Adrenal gland (tissue), 19 donors: Measurements from ENCODE around the gene THY1. TPM values are rescaled to one million over a fixed set of nuclear protein-coding genes. Genes with fewer than 3 reads are reported as not detected.
A peak's percentile ranks its signal among the peaks of the same experiment; 100 is the strongest.

Experiments used
- DNase-seq, 7 donors: peaks; one replicate each; pipeline ENCODE4 v3.0.0-alpha.2; 2019 to 2020
- H3K27ac ChIP-seq, 5 donors: fragments of 200-600 bp; sonication (generic) in 4 of 5; 1 replicate in 3 of 5; 2 replicates in 2 of 5; pipeline versions ENCODE4 v1.5.1 to v1.8.0; 2016 to 2020; ENCODE audit warnings: mild to moderate bottlenecking in 1 of 5
- H3K27me3 ChIP-seq: fragments of 200-600 bp; 2 replicates; pipeline ENCODE4 v1.8.0; 2021
- H3K36me3 ChIP-seq, 2 donors: fragments of 200-600 bp; replicated peaks in 1 of 2; 1 replicate in 1 of 2; 2 replicates in 1 of 2; pipeline versions ENCODE4 v1.5.1 to v1.8.0; 2018 to 2022
- H3K4me1 ChIP-seq, 2 donors: fragments of 200-600 bp; replicated peaks in 1 of 2; 1 replicate in 1 of 2; 2 replicates in 1 of 2; pipeline versions ENCODE4 v1.5.1 to v1.8.0; 2018 to 2021
- H3K4me3 ChIP-seq, 4 donors: fragments of 200-600 bp; sonication (generic) in 3 of 4; one replicate each; pipeline ENCODE4 v1.5.1; 2016 to 2018
- H3K9me3 ChIP-seq, 3 donors: fragments of 200-600 bp; sonication (generic) in 1 of 3; replicated peaks in 1 of 3; 1 replicate in 2 of 3; 2 replicates in 1 of 3; pipeline versions ENCODE4 v1.5.1 to v1.8.0; 2016 to 2021
- POLR2A ChIP-seq, 2 donors: fragments of 450-650 bp; IDR thresholded peaks; one replicate each; pipeline ENCODE4 v1.6.1; 2017; ENCODE audit warnings: antibody characterized with exemption in 2 of 2, mild to moderate bottlenecking in 2 of 2, moderate library complexity in 1 of 2
- WGBS, 4 donors: extraction: QIAGEN DNeasy Blood & Tissue Kit in 2 of 4; methylation state at CpG; one replicate each; pipeline versions ENCODE4 v1.1.5 to v1.1.7; 2013 to 2017; 5-methylcytosine and 5-hydroxymethylcytosine counted together
- intact Hi-C, 2 donors: fragments of 100-400 bp; cut with DNase I; formaldehyde crosslinking; loops; one replicate each; pipeline versions ENCODE4 v1.14.1 to v1.15.0; 2022 to 2023
- long read RNA-seq, 10 donors: library from polyadenylated mRNA in 3 of 10; unstranded in 2 of 10; stranded (forward) in 1 of 10; transcript quantifications; one replicate each; pipeline ENCODE4 v2.0.0 and lab custom pipeline, GENCODE V29; 2021 to 2026
- polyA plus RNA-seq, 3 donors: library from polyadenylated mRNA; stranded (reverse); fragments of 200-250 nt in 2 of 3; fragments of 350-450 nt in 1 of 3; fragmentation: Illumina TruSeq in 1 of 3; extraction: RNeasy Lipid Tissue Mini Kit (QIAGEN cat#74804) in 1 of 3; gene quantifications; one replicate each; pipeline ENCODE4 v1.2.3, GENCODE V29; 2013 to 2014
- total RNA-seq, 9 donors: library from RNA; depleted of rRNA in 4 of 9; stranded (reverse); fragments of >200 nt in 4 of 9; fragments of 120-200 nt in 1 of 9; fragmentation: NEBNext Ultra II Directional in 1 of 9; extraction: Animal tissue kit (Norgen Biotek cat#: 25700) in 1 of 9; gene quantifications; one replicate each; pipeline versions ENCODE4 v1.1.0 to v1.2.4, GENCODE V29; 2013 to 2023
- TF ChIP-seq, protein P1 (sequence below), 6 experiments: fragments of 450-650 bp in 4 of 6; fragments of 200-600 bp in 2 of 6; sonication (generic) in 1 of 6; IDR thresholded peaks; 1 replicate in 5 of 6; 2 replicates in 1 of 6; pipeline versions ENCODE4 v1.5.1 to v1.8.0; 2016 to 2021; ENCODE audit warnings: antibody characterized with exemption in 6 of 6, mild to moderate bottlenecking in 2 of 6, moderate library complexity in 1 of 6
- donor health status: healthy with polysubstance abuse.
- donor health status: Bipolar disorder and iron deficiency.
- donor health status: DM: yes; HTN: yes; CAD: no.
- donor health status: DM: no; HTN: no; CAD: no.
- donor health status: DM: no; HTN: no; CAD: no.
- donor health status: DM: yes; HTN: yes; CAD: no.

THY1 gene
- total RNA-seq (10 to 100 TPM in 6 of 9 donors, 1 to 10 TPM in 3; 4.5 to 38.7 (median 17.2) TPM), polyA plus RNA-seq (10 to 100 TPM; 14.4 to 35.0 (median 26.2) TPM)
- long read RNA-seq, donor 1, partial matches to known transcripts, result 0 of 2 reads
- long read RNA-seq, donor 1, other reads (novel, unspliced or antisense), result 0 of 2 reads
- long read RNA-seq, donor 2, partial matches to known transcripts, result 0 of 2 reads
- long read RNA-seq, donor 2, other reads (novel, unspliced or antisense), result 0 of 2 reads
- long read RNA-seq, donor 3, transcript THY1-201 (4 exons, 3,556 nt), result major isoform, 8 of 10 reads
- long read RNA-seq, donor 3, partial matches to known transcripts, result 0 of 10 reads
- long read RNA-seq, donor 3, other reads (novel, unspliced or antisense), result 0 of 10 reads
- long read RNA-seq, donor 4, transcript THY1-201 (4 exons, 3,556 nt), result major isoform, 12 of 14 reads
- long read RNA-seq, donor 4, partial matches to known transcripts, result 2 of 14 reads
- long read RNA-seq, donor 4, other reads (novel, unspliced or antisense), result 0 of 14 reads
- long read RNA-seq, donor 5, transcript THY1-201 (4 exons, 3,556 nt), result major isoform, 28 of 29 reads
- long read RNA-seq, donor 5, partial matches to known transcripts, result 1 of 29 reads
- long read RNA-seq, donor 5, other reads (novel, unspliced or antisense), result 0 of 29 reads
- long read RNA-seq, donor 6, transcript THY1-201 (4 exons, 3,556 nt), result major isoform, 12 of 14 reads
- long read RNA-seq, donor 6, partial matches to known transcripts, result 0 of 14 reads
- long read RNA-seq, donor 6, other reads (novel, unspliced or antisense), result 0 of 14 reads
- long read RNA-seq, donor 7, partial matches to known transcripts, result 0 of 4 reads
- long read RNA-seq, donor 7, other reads (novel, unspliced or antisense), result 0 of 4 reads
- long read RNA-seq, donor 8, transcript THY1-201 (4 exons, 3,556 nt), result major isoform, 6 of 10 reads
- long read RNA-seq, donor 8, partial matches to known transcripts, result 0 of 10 reads
- long read RNA-seq, donor 8, other reads (novel, unspliced or antisense), result 0 of 10 reads
- long read RNA-seq, donor 9, partial matches to known transcripts, result 0 of 3 reads
- long read RNA-seq, donor 9, other reads (novel, unspliced or antisense), result 0 of 3 reads
- long read RNA-seq, donor 10, partial matches to known transcripts, result 0 of 8 reads
- long read RNA-seq, donor 10, other reads (novel, unspliced or antisense), result 0 of 8 reads

DNA sequence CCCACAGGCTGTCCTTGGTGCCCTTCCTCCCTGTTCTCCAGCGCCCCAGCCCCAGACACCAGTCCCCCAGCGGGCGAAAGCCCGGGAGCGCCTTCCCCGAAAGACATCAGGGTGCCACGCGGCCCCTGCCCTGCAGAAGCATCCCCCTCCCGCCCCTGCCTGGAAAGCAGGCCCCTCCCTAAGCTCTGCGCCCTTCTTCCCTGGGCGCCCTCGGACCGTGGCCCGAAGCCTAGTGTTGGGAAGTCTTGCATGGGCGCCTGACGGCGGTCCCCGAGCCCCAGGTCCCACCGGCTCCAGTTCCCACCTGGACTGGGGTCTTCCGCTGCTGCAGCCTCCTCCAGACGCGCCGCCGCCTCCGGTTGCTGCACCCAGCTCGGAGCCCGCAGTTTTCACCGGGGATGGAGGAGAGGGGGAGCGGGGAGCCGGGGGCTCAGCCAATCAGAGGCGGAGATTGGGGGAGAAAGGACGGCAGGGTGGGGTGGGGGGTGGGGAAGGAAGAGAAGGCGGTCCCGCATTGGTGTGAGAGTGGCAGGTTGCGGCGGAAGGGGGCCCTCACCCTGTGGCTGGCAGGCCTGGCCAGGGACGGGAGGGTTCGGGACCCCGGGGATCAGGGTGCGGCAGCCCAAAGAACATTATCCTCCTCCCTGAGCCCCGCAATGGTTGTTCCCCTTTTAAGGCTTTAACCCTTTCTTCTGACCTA lies at the start of gene THY1:
Gene THY1, minus strand, starts transcription at position 364 of the 700 bp plus-strand sequence. CDS start 2,267 bp downstream, outside the sequence.
- no peak for TF ChIP-seq POLR2A (IDR thresholded peaks at IDR 0.05)
- TF ChIP-seq, protein P1, sequence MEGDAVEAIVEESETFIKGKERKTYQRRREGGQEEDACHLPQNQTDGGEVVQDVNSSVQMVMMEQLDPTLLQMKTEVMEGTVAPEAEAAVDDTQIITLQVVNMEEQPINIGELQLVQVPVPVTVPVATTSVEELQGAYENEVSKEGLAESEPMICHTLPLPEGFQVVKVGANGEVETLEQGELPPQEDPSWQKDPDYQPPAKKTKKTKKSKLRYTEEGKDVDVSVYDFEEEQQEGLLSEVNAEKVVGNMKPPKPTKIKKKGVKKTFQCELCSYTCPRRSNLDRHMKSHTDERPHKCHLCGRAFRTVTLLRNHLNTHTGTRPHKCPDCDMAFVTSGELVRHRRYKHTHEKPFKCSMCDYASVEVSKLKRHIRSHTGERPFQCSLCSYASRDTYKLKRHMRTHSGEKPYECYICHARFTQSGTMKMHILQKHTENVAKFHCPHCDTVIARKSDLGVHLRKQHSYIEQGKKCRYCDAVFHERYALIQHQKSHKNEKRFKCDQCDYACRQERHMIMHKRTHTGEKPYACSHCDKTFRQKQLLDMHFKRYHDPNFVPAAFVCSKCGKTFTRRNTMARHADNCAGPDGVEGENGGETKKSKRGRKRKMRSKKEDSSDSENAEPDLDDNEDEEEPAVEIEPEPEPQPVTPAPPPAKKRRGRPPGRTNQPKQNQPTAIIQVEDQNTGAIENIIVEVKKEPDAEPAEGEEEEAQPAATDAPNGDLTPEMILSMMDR (IDR thresholded peaks at IDR 0.05), result no peak
- Histone ChIP-seq H3K27me3 (peaks cover 21% of the 10 kb centered on the region), H3K4me3 (peak within 1 kb of the TSS in 1 of 4 donors; percentile 45), H3K9me3 (no peaks in the 10 kb centered on the region), H3K4me1 (no peaks in the 10 kb centered on the region), H3K27ac (no peak within 1 kb of the TSS), H3K36me3 (no peaks in the 10 kb centered on the region)
- 2 to 5% (median 2%) methylated on average over 18 to 41 of the region's 41 CpGs for WGBS, 4 donors
- intact Hi-C loops, result no loop called here
- no peak for DNase-seq

DNA sequence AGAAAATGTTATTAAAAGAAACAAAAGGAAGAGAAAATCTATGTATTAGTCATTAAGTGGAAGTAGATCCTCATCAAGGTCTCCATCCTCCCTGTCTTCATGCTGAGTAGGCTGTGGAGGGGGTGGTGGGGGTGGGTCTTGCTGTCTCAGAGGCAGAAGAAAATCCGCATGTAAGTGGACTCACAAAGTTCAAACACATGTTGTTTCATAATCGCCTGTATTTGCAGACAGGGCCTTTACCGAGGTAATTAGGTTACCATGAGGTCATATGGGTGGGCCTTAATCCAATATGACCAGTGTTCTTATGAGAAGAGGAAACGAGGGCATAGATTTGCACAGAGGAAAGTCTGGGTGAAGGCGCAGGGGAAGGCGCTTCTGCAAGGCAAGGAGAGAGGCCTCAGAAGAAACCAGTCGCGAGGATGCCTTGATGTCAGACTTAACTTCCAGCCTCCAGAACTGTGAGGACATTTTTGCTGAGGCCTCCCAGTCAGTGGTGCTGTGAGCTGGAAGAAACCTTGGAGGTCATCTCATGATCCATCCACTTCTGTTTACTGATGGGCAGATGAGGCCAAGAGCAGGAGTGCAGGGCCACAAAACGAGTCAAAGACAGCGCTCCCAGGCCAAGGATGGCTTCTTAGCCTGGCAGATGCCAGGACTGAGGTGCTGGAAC lies 49.3 kb upstream of the THY1 start:
- H3K27me3 ChIP-seq, result no peaks in the 10 kb centered on the region
- WGBS, 4 donors, result 72 to 86% (median 81%) methylated on average over 10 of the region's 10 CpGs
- no peak overlapping the region for H3K4me3 ChIP-seq
- no peak for DNase-seq
- H3K27ac ChIP-seq, result no peak overlapping the region
- H3K4me1 ChIP-seq, result peaks cover 5 to 8% of the 10 kb centered on the region in 2 donors
- intact Hi-C loops, result loop anchor here (5.0 to 10.0 kb wide), 3 partner anchors 88 to 118 kb away; partner anchors contain the start of gene USP2 (in 1 of the 2)
- no peaks in the 10 kb centered on the region for H3K36me3 ChIP-seq
- TF ChIP-seq POLR2A (IDR thresholded peaks at IDR 0.05), result no peak
- TF ChIP-seq, protein P1 (IDR thresholded peaks at IDR 0.05), result no peak
- H3K9me3 ChIP-seq, result peaks cover 0 to 4% (median 0%) of the 10 kb centered on the region in 3 donors

GRCh38 chr11:119471329-119471728 lies 48.4 kb upstream of the THY1 start:
- H3K27ac ChIP-seq, result no peak overlapping the region
- H3K9me3 ChIP-seq, result peaks cover 0 to 6% (median 0%) of the 10 kb centered on the region in 3 donors
- H3K4me3 ChIP-seq, result no peak overlapping the region
- WGBS, 4 donors, result 81 to 88% (median 82%) methylated on average over 3 to 8 of the region's 8 CpGs
- no peaks in the 10 kb centered on the region for H3K36me3 ChIP-seq
- H3K27me3 ChIP-seq, result no peaks in the 10 kb centered on the region
- peak in 1 of 7 donors; percentile 7 for DNase-seq
- peaks cover 5 to 8% of the 10 kb centered on the region in 2 donors for H3K4me1 ChIP-seq
- intact Hi-C loops, result loop anchor here (5.0 to 10.0 kb wide), 3 partner anchors 87 to 117 kb away; partner anchors contain the start of gene USP2 (in 1 of the 2)
- TF ChIP-seq POLR2A (IDR thresholded peaks at IDR 0.05), result no peak
- TF ChIP-seq, protein P1 (IDR thresholded peaks at IDR 0.05), result no peak
